Esophagus muscularis mucosa (tissue), 4 donors: Measurements from ENCODE around the gene CELF4.

Experiments used
- EP300 ChIP-seq: sonication (generic); formaldehyde crosslinking; IDR thresholded peaks from one replicate; pipeline ENCODE4 v1.6.1; 2017; ENCODE audit warnings: antibody characterized with exemption
- POLR2A ChIP-seq: fragments of 450-650 bp; IDR thresholded peaks from one replicate; pipeline ENCODE4 v1.6.1; 2017; ENCODE audit warnings: antibody characterized with exemption, moderate library complexity, mild to moderate bottlenecking, low read depth
- TF ChIP-seq, protein P1 (sequence below), 3 experiments: fragments of 200-600 bp in 2 of 3; fragments of 450-650 bp in 1 of 3; sonication (generic) in 2 of 3; IDR thresholded peaks; one replicate each; pipeline ENCODE4 v1.5.1; 2017 to 2019; ENCODE audit warnings: antibody characterized with exemption in 3 of 3, mild to moderate bottlenecking in 2 of 3, moderate library complexity in 1 of 3

GRCh38 chr18:37575646-37576045 is 10.0 kb upstream of the CELF4 start:
- TF ChIP-seq, protein P1, sequence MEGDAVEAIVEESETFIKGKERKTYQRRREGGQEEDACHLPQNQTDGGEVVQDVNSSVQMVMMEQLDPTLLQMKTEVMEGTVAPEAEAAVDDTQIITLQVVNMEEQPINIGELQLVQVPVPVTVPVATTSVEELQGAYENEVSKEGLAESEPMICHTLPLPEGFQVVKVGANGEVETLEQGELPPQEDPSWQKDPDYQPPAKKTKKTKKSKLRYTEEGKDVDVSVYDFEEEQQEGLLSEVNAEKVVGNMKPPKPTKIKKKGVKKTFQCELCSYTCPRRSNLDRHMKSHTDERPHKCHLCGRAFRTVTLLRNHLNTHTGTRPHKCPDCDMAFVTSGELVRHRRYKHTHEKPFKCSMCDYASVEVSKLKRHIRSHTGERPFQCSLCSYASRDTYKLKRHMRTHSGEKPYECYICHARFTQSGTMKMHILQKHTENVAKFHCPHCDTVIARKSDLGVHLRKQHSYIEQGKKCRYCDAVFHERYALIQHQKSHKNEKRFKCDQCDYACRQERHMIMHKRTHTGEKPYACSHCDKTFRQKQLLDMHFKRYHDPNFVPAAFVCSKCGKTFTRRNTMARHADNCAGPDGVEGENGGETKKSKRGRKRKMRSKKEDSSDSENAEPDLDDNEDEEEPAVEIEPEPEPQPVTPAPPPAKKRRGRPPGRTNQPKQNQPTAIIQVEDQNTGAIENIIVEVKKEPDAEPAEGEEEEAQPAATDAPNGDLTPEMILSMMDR (IDR thresholded peaks at IDR 0.05), result no peak
- TF ChIP-seq POLR2A, result no peak
- no peak for TF ChIP-seq EP300
